Activated naive CD4-positive, alpha-beta T cell treated with anti-CD3 and anti-CD28 coated beads for 36 hours (primary cell): ENCODE results near the gene SCAPER. TPM values are rescaled to one million over a fixed set of nuclear protein-coding genes. Genes with fewer than 3 reads are reported as not detected.

Source experiments
- CTCF ChIA-PET: fragments of 350-600 bp; sonication (Branson Sonifier 250); formaldehyde crosslinking; loops from one replicate; lab custom pipeline; 2021; ENCODE audit warnings: antibody characterized with exemption; lab: Charles Lee
- DNase-seq: peaks from one replicate; pipeline ENCODE4 v3.0.0-alpha.2; 2020
- H3K27ac Mint-ChIP-seq: one replicate; pipeline ENCODE4 v1.8.0; 2021; ENCODE audit warnings: mild to moderate bottlenecking, mixed read lengths
- H3K27me3 Mint-ChIP-seq: one replicate; pipeline ENCODE4 v1.8.0; 2021; ENCODE audit warnings: low read depth, mixed read lengths
- H3K36me3 Mint-ChIP-seq: one replicate; pipeline ENCODE4 v1.8.0; 2021; ENCODE audit warnings: low read depth, mixed read lengths
- H3K4me1 Mint-ChIP-seq: one replicate; pipeline ENCODE4 v1.8.0; 2021; ENCODE audit warnings: low read depth, mixed read lengths
- H3K4me3 Mint-ChIP-seq: one replicate; pipeline ENCODE4 v1.8.0; 2021; ENCODE audit warnings: mild to moderate bottlenecking, moderate library complexity, mixed read lengths
- H3K9me3 Mint-ChIP-seq: one replicate; pipeline ENCODE4 v1.8.0; 2021; ENCODE audit warnings: mixed read lengths
- intact Hi-C: fragments of 100-400 bp; cut with micrococcal nuclease; formaldehyde crosslinking; loops from one replicate; pipeline ENCODE4 v1.15.1; 2023
- total RNA-seq, 2 experiments: library from RNA; stranded (reverse); gene quantifications; one replicate each; pipeline ENCODE4 v1.2.3, GENCODE V29; 2021

SCAPER gene
- total RNA-seq, 2 experiments from 2014 or later: 28.5 to 28.9 TPM

DNA sequence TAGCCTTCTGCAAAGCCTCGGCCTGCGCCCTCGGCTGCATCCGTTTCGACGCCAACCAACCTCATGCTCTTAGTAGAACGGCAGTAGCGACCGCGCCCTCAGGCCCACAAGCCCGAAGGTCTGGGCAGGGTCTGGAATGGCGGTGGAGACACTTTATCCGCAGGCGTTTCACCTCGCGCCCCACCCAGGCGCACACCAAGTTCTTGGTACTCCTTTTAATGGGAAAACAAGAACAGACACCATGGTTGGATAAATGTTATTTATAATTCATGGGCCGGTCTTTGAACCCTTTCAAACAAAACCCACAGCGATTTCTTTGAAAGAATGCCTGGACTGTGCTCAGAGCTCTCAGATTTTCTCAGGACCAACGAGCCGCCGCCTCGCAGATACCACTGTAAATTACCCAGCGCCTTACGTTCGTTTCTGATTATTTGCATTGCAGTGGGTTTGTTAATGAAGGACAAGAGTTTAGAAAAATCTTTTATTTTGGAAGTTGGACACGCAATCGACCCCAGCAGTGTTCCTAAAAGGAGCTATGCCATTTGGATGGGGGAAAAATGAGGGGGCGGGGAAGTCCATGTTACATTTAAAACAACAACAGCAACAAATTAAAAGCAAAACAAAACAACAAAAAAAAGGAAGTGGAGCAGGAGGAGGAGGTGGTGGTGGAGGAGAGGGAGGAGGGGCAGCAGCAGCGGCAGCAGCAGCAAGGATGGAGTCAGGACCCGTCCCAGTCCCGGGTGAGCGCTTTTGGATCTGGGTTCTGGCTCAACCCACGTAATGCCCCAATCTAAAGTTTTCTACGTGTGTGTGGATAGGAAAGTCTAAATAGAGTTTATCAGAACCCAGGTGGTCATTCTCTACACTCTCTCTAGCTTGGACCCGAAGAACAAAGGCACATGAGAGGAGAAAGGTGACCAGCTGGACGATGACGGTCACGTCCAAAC lies 569.6 kb downstream of the SCAPER start:
- Mint-ChIP-seq H3K36me3 (peaks cover 1% of the 10 kb centered on the region), H3K4me3 (peak overlapping the region; percentile 73), H3K27ac (no peak overlapping the region), H3K4me1 (peaks cover 38% of the 10 kb centered on the region), H3K9me3 (no peaks in the 10 kb centered on the region), H3K27me3 (peaks cover 73% of the 10 kb centered on the region)
- no peak for DNase-seq
- intact Hi-C loops: loop anchor here (2.0 to 10.0 kb wide), 3 partner anchors 25 to 529 kb away; partner anchors contain the start of gene ETFA
- CTCF ChIA-PET: interaction anchor here (0.6 to 0.9 kb wide), 4 partner anchors 11 to 406 kb away, joined by 3 to 5 read pairs (median 4); no protein-coding TSS in a partner anchor

DNA sequence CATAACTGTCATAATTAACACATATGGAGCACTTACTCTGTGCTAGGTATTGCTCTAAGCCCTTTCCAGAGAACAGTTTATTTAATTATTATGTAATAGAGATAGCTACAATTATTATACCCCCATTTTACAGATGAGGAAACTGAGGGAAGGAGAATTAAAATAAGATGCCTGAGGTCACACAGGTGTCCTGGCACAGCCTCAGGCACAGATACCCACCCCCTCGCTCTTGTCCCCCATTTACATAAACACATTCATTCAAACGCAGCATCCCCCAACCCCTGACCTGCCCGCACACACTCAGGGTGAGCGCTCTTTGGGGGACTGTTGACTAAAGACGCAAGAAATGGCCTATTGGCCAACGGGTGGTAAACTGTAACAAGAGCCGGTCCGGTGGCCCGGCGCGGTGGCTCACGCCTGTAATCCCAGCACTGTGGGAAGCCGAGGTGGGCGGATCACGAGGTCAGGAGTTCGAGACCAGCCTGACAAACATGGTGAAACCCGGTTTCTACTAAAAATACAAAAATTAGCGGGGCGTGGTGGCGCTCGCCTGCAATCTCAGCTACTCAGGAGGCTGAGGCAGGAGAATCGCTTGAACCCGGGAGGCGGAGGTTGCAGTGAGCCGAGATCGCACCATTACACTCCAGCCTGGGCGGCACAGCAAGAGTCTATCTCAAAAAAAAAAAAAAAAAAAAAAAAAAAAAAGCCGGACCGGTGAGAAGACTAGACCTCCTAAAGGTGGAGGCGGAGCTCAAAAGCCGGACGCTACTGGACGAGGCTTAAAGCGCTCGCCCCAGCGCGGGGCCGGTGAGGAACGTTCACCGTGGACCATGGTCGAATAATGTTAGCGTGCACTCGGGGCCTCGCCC lies 570.5 kb downstream of the SCAPER start:
- H3K27ac Mint-ChIP-seq: no peak overlapping the region
- H3K4me1 Mint-ChIP-seq: peaks cover 33% of the 10 kb centered on the region
- DNase-seq: no peak
- no peaks in the 10 kb centered on the region for H3K9me3 Mint-ChIP-seq
- H3K4me3 Mint-ChIP-seq: peak overlapping the region; percentile 73
- no peaks in the 10 kb centered on the region for H3K36me3 Mint-ChIP-seq
- H3K27me3 Mint-ChIP-seq: peaks cover 71% of the 10 kb centered on the region
- CTCF ChIA-PET: interaction anchor here (0.7 to 1.5 kb wide), 3 partner anchors 9 to 149 kb away, joined by 3 to 4 read pairs (median 3); no protein-coding TSS in a partner anchor
- intact Hi-C loops: loop anchor here (10.0 kb wide), 1 partner anchor 530 kb away; no protein-coding TSS in a partner anchor

DNA sequence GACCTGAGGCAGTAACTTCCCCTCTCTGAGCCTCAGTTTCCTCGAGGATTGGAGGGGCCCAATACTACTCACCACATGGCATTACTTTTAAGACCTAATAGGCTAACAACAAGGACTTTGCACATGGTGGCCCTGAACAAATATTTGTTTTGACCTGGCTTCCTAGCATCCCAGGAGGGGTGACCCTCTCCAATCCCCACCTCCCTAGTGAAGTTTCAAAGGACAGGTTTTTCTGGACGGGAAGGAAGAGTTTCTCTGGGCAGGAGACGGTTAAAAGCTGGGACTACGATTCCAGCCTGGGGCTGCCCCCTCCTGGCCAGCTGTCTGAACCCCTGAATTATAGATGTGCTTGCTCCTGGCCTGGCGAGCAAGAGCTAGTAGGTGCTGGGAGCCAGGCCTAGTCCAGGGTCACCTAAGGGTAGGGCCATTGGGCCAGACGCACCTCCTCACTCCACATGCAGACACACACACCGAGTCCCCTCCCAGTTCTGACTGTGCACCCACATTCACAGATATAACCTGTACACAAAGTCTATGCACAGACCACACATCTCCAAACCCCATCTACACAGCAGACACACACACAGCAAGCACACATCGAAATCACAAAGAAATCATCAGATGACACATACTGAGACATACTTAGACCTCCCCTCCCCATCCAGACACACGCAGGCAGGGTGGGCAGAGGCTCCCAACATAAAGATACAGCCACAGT lies 571.3 kb downstream of the SCAPER start:
- no peak overlapping the region for H3K4me3 Mint-ChIP-seq
- peaks cover 29% of the 10 kb centered on the region for H3K4me1 Mint-ChIP-seq
- H3K27me3 Mint-ChIP-seq: peaks cover 69% of the 10 kb centered on the region
- H3K36me3 Mint-ChIP-seq: no peaks in the 10 kb centered on the region
- no peak for DNase-seq
- no peak overlapping the region for H3K27ac Mint-ChIP-seq
- no peaks in the 10 kb centered on the region for H3K9me3 Mint-ChIP-seq
- intact Hi-C loops: loop anchor here (10.0 kb wide), 1 partner anchor 531 kb away; no protein-coding TSS in a partner anchor
- CTCF ChIA-PET: interaction anchor here (0.6 to 1.5 kb wide), 4 partner anchors 10 to 148 kb away, joined by 3 to 5 read pairs (median 4); no protein-coding TSS in a partner anchor

DNA sequence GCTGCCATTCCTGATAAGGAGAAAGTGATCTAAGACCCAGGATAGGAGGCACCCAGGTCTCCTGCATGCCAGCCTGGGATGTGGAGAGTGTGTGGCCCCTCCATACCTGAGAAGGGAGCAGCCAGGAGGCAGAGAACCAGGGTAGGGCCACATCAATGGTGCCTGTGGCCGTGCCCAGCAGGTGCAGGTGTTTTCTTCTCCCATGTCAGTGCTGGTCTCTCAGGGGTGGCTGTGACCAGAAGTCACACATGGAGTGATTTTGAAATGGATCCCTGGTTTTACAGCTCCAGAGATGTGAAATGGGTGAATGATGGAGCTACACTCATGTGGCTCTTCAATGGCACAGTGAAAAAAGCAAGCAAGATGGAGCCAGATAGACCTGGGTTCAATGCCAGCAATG lies 571.8 kb downstream of the SCAPER start:
- Mint-ChIP-seq H3K27ac (no peak overlapping the region), H3K27me3 (peaks cover 63% of the 10 kb centered on the region), H3K9me3 (no peaks in the 10 kb centered on the region), H3K4me3 (no peak overlapping the region), H3K4me1 (peaks cover 23% of the 10 kb centered on the region), H3K36me3 (no peaks in the 10 kb centered on the region)
- CTCF ChIA-PET: interaction anchor here (0.6 to 1.5 kb wide), 2 partner anchors 93 to 141 kb away, joined by 3 to 5 read pairs; no protein-coding TSS in a partner anchor
- DNase-seq: no peak
- intact Hi-C loops: loop anchor here (10.0 kb wide), 1 partner anchor 531 kb away; no protein-coding TSS in a partner anchor

DNA sequence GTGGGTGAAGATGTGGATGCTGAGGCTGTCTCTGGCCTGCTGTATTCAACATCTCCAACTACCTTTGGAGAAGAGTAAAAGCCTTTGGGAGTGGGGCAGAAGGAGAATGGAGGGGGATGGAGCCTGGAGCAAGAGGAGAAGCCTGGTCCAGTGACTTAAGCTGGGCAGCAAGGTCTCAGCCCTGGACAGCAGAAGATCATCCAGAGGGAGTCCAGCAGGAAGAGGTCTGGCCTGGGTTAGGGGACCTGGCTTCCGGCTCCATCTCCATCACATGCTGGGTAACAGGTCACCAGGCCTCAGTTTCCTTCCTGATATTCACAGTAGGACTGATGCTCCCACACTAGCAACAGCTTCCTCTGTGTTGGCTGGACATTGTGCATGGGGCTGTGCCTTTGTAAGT lies 572.3 kb downstream of the SCAPER start:
- H3K27me3 Mint-ChIP-seq: peaks cover 67% of the 10 kb centered on the region
- no peaks in the 10 kb centered on the region for H3K36me3 Mint-ChIP-seq
- no peak overlapping the region for H3K27ac Mint-ChIP-seq
- H3K4me1 Mint-ChIP-seq: peaks cover 23% of the 10 kb centered on the region
- H3K4me3 Mint-ChIP-seq: no peak overlapping the region
- H3K9me3 Mint-ChIP-seq: no peaks in the 10 kb centered on the region
- intact Hi-C loops: loop anchor here (10.0 kb wide), 1 partner anchor 532 kb away; no protein-coding TSS in a partner anchor
- CTCF ChIA-PET: interaction anchor here (1.5 kb wide), 1 partner anchor 141 kb away, joined by 3 read pairs; no protein-coding TSS in a partner anchor
- DNase-seq: no peak

DNA sequence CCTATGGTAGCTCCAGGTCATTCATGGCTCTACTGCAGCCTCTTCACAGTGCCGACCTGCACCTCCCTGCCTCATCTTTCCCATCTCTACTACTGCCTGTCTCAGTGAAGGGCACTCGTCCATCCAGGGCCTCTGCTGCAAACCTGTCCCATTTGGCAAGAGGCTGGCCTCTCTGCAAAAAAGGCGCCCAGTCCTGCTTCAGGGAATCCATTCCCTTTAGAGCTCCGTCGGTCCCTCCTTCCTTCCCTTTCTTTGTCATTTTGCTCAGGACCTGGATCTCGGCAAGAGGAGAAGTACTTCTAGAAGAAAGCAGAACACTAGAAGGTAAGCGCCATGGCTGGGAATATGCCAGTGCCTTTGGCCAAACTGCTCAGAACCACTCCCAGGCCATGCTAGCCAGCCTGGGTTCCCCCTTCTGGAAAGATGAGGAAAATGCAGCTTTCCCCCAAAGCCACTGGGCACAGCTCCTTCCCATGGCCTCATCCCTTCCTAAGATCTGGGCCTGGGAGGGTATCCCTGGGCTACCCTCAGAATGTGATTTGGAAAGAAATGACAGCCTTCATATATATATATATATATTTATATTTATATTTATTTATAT lies 575.0 kb downstream of the SCAPER start:
- CTCF ChIA-PET: interaction anchor here (1.2 to 1.7 kb wide), 2 partner anchors 88 to 140 kb away, joined by 3 to 4 read pairs; no protein-coding TSS in a partner anchor
- no peak overlapping the region for H3K4me3 Mint-ChIP-seq
- peaks cover 54% of the 10 kb centered on the region for H3K27me3 Mint-ChIP-seq
- peaks cover 2% of the 10 kb centered on the region for H3K4me1 Mint-ChIP-seq
- DNase-seq: no peak
- no peaks in the 10 kb centered on the region for H3K9me3 Mint-ChIP-seq
- H3K36me3 Mint-ChIP-seq: no peaks in the 10 kb centered on the region
- intact Hi-C loops: loop anchor here (2.0 to 10.0 kb wide), 2 partner anchors 139 to 535 kb away; no protein-coding TSS in a partner anchor
- no peak overlapping the region for H3K27ac Mint-ChIP-seq

DNA sequence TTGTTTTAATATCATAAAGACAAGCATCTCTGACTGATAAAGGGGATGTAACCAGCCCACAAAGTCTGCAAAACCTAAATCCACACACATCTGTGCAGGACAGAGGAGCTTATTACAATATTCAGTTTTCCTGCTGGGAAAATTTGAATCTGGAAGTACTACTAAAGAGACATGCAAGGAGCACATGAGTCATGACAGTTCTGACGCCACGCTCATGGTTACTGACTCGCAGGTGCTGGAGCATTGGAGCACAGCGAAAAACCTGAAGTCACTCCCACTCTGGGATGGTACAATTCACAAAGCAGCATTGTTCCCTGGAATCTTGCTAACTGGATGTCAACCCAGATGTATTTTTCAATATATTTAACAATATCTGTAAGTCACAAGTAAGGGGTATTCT lies 576.2 kb downstream of the SCAPER start:
- Mint-ChIP-seq H3K4me1 (no peaks in the 10 kb centered on the region), H3K9me3 (no peaks in the 10 kb centered on the region), H3K36me3 (no peaks in the 10 kb centered on the region), H3K27me3 (peaks cover 46% of the 10 kb centered on the region), H3K27ac (no peak overlapping the region), H3K4me3 (no peak overlapping the region)
- CTCF ChIA-PET: no interaction called here
- DNase-seq: no peak
- intact Hi-C loops: no loop called here

DNA sequence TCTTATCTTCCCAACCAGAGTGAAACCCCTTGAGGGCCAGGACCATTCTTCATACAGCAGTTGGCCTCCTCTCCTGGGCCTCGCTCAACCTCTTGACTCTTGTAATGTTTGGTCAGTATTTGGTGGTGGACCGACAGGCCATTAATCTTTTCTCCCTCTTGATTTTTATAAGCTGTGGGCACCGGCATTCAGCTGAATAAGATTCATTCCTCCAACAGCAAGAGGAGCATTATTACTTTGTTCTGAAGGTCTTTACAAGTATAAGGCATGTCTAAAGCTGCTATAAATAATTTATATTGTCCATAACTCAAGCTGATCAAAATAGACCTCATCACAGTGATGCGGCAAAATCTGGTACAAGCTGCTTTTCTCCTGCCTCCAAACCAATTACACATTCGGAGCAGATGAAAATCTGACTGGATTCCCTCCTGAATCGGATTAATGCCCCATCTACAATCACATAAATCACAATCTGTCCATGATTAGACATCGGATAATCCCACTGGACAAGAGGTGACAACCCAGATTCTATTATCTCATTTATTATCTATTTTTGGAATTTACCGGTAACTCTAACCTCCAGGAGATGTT lies 576.9 kb downstream of the SCAPER start:
- CTCF ChIA-PET: no interaction called here
- Mint-ChIP-seq H3K4me3 (no peak overlapping the region), H3K27ac (no peak overlapping the region)

DNA sequence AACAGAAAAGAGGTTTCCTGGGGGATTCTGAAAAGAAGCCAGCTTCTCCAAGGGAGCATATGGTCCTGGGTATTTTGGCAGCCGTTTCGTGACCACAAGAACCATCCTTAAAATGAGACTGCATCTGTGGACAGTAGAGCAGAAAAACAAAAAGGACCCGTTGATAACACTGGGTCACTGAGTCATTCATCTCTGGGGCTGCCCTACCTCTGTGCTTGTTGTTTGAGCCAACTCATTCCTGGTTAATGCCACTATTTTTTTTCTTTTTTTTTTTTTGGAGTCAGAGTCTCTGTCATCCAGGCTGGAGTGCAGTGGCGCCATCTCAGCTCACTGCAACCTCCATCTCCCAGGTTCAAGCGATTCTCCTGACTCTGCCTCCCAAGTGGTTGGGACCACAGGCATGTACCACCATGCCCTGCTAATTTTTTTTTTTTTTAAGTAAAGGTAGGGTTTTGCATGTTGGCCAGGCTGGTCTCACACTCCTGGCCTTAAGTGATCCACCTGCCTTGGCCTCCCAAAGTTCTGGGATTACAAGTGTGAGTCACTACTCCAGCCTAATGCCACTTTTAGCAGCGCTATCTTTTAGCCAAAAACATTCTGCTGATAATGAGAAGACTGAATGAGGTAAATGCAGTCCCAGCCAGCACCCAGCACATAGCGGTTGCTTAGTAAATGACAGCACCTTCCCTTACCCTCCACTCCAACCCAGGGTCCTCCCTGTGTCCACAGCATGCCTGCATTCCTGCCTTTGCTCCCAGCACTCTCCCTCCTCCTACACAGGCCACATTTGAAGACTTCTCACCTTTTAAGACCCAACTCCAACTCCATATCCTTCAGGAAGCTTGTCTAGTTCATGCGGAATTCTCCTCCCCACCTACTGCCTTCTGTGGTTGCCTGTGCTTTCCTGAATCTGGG lies 577.7 kb downstream of the SCAPER start:
- no peaks in the 10 kb centered on the region for H3K4me1 Mint-ChIP-seq
- no peaks in the 10 kb centered on the region for H3K36me3 Mint-ChIP-seq
- H3K9me3 Mint-ChIP-seq: no peaks in the 10 kb centered on the region
- intact Hi-C loops: no loop called here
- H3K27ac Mint-ChIP-seq: no peak overlapping the region
- H3K27me3 Mint-ChIP-seq: peaks cover 39% of the 10 kb centered on the region
- H3K4me3 Mint-ChIP-seq: no peak overlapping the region
- CTCF ChIA-PET: no interaction called here
- no peak for DNase-seq

More for the DNA sequence above, 576.9 kb downstream of the SCAPER start:
- no peaks in the 10 kb centered on the region for H3K9me3 Mint-ChIP-seq
- H3K27me3 Mint-ChIP-seq: peaks cover 40% of the 10 kb centered on the region
- intact Hi-C loops: no loop called here
- no peaks in the 10 kb centered on the region for H3K36me3 Mint-ChIP-seq
- H3K4me1 Mint-ChIP-seq: no peaks in the 10 kb centered on the region
- DNase-seq: no peak

DNA sequence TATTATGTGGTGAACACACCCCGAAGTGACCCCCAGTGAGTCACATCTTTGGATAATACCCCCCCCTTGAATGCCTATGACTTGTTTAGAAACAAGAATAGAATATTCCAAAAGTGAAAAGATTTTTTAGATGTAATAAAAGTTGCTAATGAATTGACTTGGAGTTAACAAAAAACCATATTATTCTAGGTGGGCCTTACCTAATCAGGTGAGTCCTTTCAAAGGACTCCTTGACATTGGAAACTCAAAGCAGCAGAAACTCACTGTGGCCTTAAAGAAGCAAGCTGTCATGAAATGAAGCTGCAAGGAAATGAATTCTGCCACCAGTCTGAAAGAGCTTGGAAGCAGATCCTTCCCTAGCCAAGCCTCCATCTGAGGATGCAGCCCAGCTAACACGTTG lies 579.4 kb downstream of the SCAPER start:
- no peaks in the 10 kb centered on the region for H3K9me3 Mint-ChIP-seq
- no peak overlapping the region for H3K4me3 Mint-ChIP-seq
- CTCF ChIA-PET: no interaction called here
- H3K27me3 Mint-ChIP-seq: peaks cover 32% of the 10 kb centered on the region
- no peaks in the 10 kb centered on the region for H3K4me1 Mint-ChIP-seq
- H3K36me3 Mint-ChIP-seq: no peaks in the 10 kb centered on the region
- H3K27ac Mint-ChIP-seq: no peak overlapping the region
- no peak for DNase-seq
- intact Hi-C loops: no loop called here
